GM12875 (cell line): ENCODE data around the gene NADSYN1.

Experiments
- H3K4me3 ChIP-seq: one replicate; pipeline ENCODE4 v1.5.1; 2011; ENCODE audit warnings: low read depth, low read length, control low read depth
- CTCF ChIP-seq: IDR thresholded peaks from 2 replicates; pipeline ENCODE4 v1.5.1; 2011; ENCODE audit warnings: low read depth, mild to moderate bottlenecking, control low read depth, inconsistent platforms, low read length, moderate library complexity, borderline replicate concordance; ENCODE audit not compliant: insufficient read depth

Gene NADSYN1

GRCh38 chr11:71433648-71434450 is 19.2 kb upstream of the NADSYN1 start:
- TF ChIP-seq CTCF = no peak
- no peak overlapping the region for H3K4me3 ChIP-seq

- H3K4me3 ChIP-seq = no peak overlapping the region
- no peak for TF ChIP-seq CTCF
Measured at GRCh38 chr11:71434576-71435130, 18.4 kb upstream of the NADSYN1 start.

GRCh38 chr11:71435278-71435951 is 17.6 kb upstream of the NADSYN1 start:
- no peak overlapping the region for H3K4me3 ChIP-seq
- TF ChIP-seq CTCF = no peak

- no peak for TF ChIP-seq CTCF
- no peak overlapping the region for H3K4me3 ChIP-seq
Measured at GRCh38 chr11:71436861-71437260, 16.1 kb upstream of the NADSYN1 start.

GRCh38 chr11:71437399-71437798 is 15.6 kb upstream of the NADSYN1 start:
- no peak overlapping the region for H3K4me3 ChIP-seq
- no peak for TF ChIP-seq CTCF

- TF ChIP-seq CTCF = peak; percentile 19; the same call in 1 of the 2 replicates
- H3K4me3 ChIP-seq = no peak overlapping the region
Measured at GRCh38 chr11:71437879-71438278, 15.1 kb upstream of the NADSYN1 start.
